Esophagus muscularis mucosa (tissue), 4 donors: Measurements from ENCODE around the gene TTLL5. TPM values are rescaled to one million over a fixed set of nuclear protein-coding genes. Genes with fewer than 3 reads are reported as not detected.

Source experiments
- DNase-seq: peaks from one replicate; pipeline ENCODE4 v3.0.0-alpha.2; 2017; ENCODE audit errors: extremely low spot score
- H3K27ac ChIP-seq, 4 donors: fragments of 200-600 bp; sonication (generic); replicated peaks in 1 of 4; 1 replicate in 3 of 4; 2 replicates in 1 of 4; pipeline ENCODE4 v1.5.1; 2016 to 2019; ENCODE audit warnings: mild to moderate bottlenecking in 1 of 4
- H3K27me3 ChIP-seq, 4 donors: fragments of 200-600 bp; sonication (generic); one replicate each; pipeline versions ENCODE4 v1.5.1 to v1.6.0; 2016 to 2019
- H3K36me3 ChIP-seq, 4 donors: fragments of 200-600 bp; sonication (generic); one replicate each; pipeline ENCODE4 v1.5.1; 2016 to 2019
- H3K4me1 ChIP-seq, 4 donors: fragments of 200-600 bp; sonication (generic); one replicate each; pipeline ENCODE4 v1.5.1; 2016 to 2019
- H3K4me3 ChIP-seq, 4 donors: fragments of 200-600 bp; sonication (generic); 1 replicate in 2 of 4; 2 replicates in 2 of 4; pipeline ENCODE4 v1.5.1; 2016 to 2019; ENCODE audit warnings: mild to moderate bottlenecking in 4 of 4, moderate library complexity in 1 of 4
- H3K9me3 ChIP-seq, 4 donors: fragments of 200-600 bp; sonication (generic); 1 replicate in 3 of 4; 2 replicates in 1 of 4; pipeline ENCODE4 v1.5.1; 2016 to 2019
- EP300 ChIP-seq: sonication (generic); formaldehyde crosslinking; IDR thresholded peaks from one replicate; pipeline ENCODE4 v1.6.1; 2017; ENCODE audit warnings: antibody characterized with exemption
- POLR2A ChIP-seq: fragments of 450-650 bp; IDR thresholded peaks from one replicate; pipeline ENCODE4 v1.6.1; 2017; ENCODE audit warnings: antibody characterized with exemption, moderate library complexity, mild to moderate bottlenecking, low read depth
- POLR2AphosphoS5 ChIP-seq, 2 donors: sonication (generic); formaldehyde crosslinking; IDR thresholded peaks; one replicate each; pipeline ENCODE4 v1.6.1; 2017; ENCODE audit warnings: antibody characterized with exemption in 2 of 2
- WGBS: methylation state at CpG from one replicate; pipeline ENCODE4 v1.1.5; 2018; 5-methylcytosine and 5-hydroxymethylcytosine counted together
- intact Hi-C: fragments of 100-400 bp; cut with DNase I; formaldehyde crosslinking; loops from one replicate; pipeline ENCODE4 v1.15.1; 2023
- total RNA-seq, 4 donors: library from RNA; depleted of rRNA; stranded (reverse); fragments of >200 nt; gene quantifications; one replicate each; pipeline versions ENCODE4 v1.1.0 to v1.2.1, GENCODE V29; 2016
- TF ChIP-seq, protein P1 (sequence below), 3 experiments: fragments of 200-600 bp in 2 of 3; fragments of 450-650 bp in 1 of 3; sonication (generic) in 2 of 3; IDR thresholded peaks; one replicate each; pipeline ENCODE4 v1.5.1; 2017 to 2019; ENCODE audit warnings: antibody characterized with exemption in 3 of 3, mild to moderate bottlenecking in 2 of 3, moderate library complexity in 1 of 3

TTLL5 gene
- total RNA-seq, 4 donors from 2014 or later, result 16.9 to 26.6 (median 21.2) TPM

DNA sequence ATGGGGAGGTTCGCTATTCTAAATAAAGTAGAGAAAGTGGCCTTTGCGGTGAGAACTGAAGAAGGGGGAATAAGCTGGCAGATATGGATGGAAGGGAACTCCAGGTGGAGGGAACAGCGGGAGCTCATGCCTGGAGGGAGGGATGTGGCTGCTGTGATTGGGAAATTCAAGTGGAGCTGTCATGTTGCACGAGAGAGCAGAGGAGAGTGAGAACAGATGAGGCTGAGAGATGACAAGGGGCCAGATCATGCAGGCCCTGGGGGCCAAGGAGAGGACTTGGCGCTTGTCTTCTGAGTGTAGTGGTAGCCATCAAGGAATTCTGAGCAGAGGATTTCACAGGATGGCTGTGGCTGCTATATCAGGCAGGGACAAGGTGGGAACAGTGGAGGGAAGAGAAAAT is 285.7 kb downstream of the TTLL5 start:
- Histone ChIP-seq H3K27ac (no peak overlapping the region), H3K4me3 (no peak overlapping the region), H3K36me3 (no peaks in the 10 kb centered on the region), H3K27me3 (no peaks in the 10 kb centered on the region), H3K9me3 (no peaks in the 10 kb centered on the region), H3K4me1 (no peaks in the 10 kb centered on the region)
- WGBS, result 88% methylated on average over 5 of the region's 5 CpGs
- DNase-seq, result no peak
- TF ChIP-seq POLR2A (no peak), EP300 (no peak), POLR2AphosphoS5 (IDR thresholded peaks at IDR 0.05) (no peak)
- TF ChIP-seq, protein P1, sequence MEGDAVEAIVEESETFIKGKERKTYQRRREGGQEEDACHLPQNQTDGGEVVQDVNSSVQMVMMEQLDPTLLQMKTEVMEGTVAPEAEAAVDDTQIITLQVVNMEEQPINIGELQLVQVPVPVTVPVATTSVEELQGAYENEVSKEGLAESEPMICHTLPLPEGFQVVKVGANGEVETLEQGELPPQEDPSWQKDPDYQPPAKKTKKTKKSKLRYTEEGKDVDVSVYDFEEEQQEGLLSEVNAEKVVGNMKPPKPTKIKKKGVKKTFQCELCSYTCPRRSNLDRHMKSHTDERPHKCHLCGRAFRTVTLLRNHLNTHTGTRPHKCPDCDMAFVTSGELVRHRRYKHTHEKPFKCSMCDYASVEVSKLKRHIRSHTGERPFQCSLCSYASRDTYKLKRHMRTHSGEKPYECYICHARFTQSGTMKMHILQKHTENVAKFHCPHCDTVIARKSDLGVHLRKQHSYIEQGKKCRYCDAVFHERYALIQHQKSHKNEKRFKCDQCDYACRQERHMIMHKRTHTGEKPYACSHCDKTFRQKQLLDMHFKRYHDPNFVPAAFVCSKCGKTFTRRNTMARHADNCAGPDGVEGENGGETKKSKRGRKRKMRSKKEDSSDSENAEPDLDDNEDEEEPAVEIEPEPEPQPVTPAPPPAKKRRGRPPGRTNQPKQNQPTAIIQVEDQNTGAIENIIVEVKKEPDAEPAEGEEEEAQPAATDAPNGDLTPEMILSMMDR (IDR thresholded peaks at IDR 0.05), result no peak
- intact Hi-C loops, result no loop called here

GRCh38 chr14:75952489-75952888 is 291.4 kb downstream of the TTLL5 start:
- Histone ChIP-seq H3K4me3 (no peak overlapping the region), H3K27me3 (no peaks in the 10 kb centered on the region), H3K9me3 (no peaks in the 10 kb centered on the region), H3K36me3 (peaks cover 0 to 21% (median 4%) of the 10 kb centered on the region in 4 donors), H3K27ac (no peak overlapping the region), H3K4me1 (no peaks in the 10 kb centered on the region)
- 85% methylated on average over 3 of the region's 3 CpGs for WGBS
- no peak for DNase-seq
- no peak for TF ChIP-seq POLR2AphosphoS5 (IDR thresholded peaks at IDR 0.05)
- TF ChIP-seq, protein P1 (IDR thresholded peaks at IDR 0.05), result no peak
- no peak for TF ChIP-seq POLR2A
- TF ChIP-seq EP300, result no peak
- intact Hi-C loops, result no loop called here

DNA sequence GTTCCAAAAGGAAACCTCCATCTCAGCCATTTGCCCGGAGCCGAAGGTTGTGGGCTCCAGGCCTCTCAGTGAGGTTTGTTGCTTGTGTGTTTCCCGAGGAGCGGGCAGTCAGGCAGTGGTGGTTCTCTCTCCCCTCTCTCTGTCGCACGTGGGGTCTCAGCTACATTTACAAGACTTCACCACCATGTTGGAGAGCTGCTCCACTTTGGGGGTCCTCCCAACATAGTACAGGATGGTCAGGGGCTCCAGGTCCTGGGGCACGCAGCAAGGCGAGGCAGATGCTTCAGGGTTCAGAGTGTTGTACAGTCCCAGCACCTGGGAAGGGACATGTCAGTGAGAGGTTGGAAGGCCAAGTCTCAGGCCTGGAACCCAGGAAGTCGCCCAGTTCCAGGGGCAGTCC is 298.0 kb downstream of the TTLL5 start:
- TF ChIP-seq, protein P1 (IDR thresholded peaks at IDR 0.05), result no peak
- TF ChIP-seq POLR2A, result no peak
- TF ChIP-seq POLR2AphosphoS5 (IDR thresholded peaks at IDR 0.05), result no peak
- TF ChIP-seq EP300, result no peak
- H3K36me3 ChIP-seq, result peaks cover 14 to 82% (median 50%) of the 10 kb centered on the region in 4 donors

DNA sequence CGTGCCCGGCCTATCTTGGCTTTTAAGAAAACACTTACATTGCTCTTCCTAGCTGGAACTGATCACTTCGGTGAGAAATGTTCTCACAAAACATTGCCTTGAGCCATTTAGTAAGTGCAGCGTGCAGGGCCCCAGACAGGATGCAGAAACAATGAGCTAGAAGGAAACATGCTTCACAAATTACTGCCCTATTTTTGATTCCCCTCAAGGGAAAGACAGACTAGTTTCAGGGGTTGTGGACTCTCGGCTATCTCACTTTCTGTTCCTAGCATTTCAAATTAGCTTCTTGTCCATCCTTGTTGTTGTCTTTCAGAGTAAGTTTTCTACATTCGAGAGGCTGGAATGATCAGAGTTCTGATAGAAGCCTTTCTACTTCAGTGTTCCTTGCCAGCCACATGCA is 299.2 kb downstream of the TTLL5 start:
- Histone ChIP-seq H3K27ac (no peak overlapping the region), H3K4me1 (no peaks in the 10 kb centered on the region), H3K9me3 (no peaks in the 10 kb centered on the region), H3K27me3 (no peaks in the 10 kb centered on the region), H3K36me3 (peaks cover 14 to 86% (median 59%) of the 10 kb centered on the region in 4 donors), H3K4me3 (no peak overlapping the region)
- 79% methylated on average over 6 of the region's 6 CpGs for WGBS
- DNase-seq, result no peak
- no peak for TF ChIP-seq EP300
- no peak for TF ChIP-seq POLR2AphosphoS5 (IDR thresholded peaks at IDR 0.05)
- no peak for TF ChIP-seq POLR2A
- TF ChIP-seq, protein P1 (IDR thresholded peaks at IDR 0.05), result no peak
- intact Hi-C loops, result no loop called here

More for the DNA sequence above, 298.0 kb downstream of the TTLL5 start:
- Histone ChIP-seq H3K4me1 (no peaks in the 10 kb centered on the region), H3K27ac (no peak overlapping the region), H3K27me3 (no peaks in the 10 kb centered on the region), H3K9me3 (no peaks in the 10 kb centered on the region), H3K4me3 (no peak overlapping the region)
- intact Hi-C loops, result no loop called here
- 94% methylated on average over 9 of the region's 9 CpGs for WGBS
- no peak for DNase-seq

DNA sequence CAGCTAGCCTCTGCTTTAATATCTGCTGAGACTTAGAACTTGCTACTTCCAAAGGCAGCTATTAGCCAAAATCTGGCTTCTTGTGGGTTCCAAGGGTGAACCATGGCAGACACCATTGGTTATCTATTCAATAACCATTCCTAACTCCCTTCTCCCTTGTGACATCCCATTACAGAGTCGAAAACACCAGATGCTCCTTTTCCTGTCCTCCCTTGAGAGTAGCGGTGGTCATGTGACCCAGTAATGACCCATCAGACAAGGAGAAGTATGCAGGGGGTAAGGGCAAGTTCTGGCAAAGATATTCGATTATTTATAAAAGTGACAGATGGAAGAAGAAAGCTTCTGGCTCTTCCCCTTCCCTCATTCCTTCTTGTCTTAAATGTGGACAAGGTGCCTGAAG is 300.6 kb downstream of the TTLL5 start:
- intact Hi-C loops, result no loop called here
- H3K27ac ChIP-seq, result no peak overlapping the region
- H3K4me1 ChIP-seq, result no peaks in the 10 kb centered on the region
- H3K4me3 ChIP-seq, result no peak overlapping the region
- H3K27me3 ChIP-seq, result no peaks in the 10 kb centered on the region
- H3K9me3 ChIP-seq, result no peaks in the 10 kb centered on the region
- TF ChIP-seq POLR2AphosphoS5 (IDR thresholded peaks at IDR 0.05) (no peak), POLR2A (no peak), EP300 (no peak)
- TF ChIP-seq, protein P1 (IDR thresholded peaks at IDR 0.05), result no peak
- 71% methylated on average over 3 of the region's 3 CpGs for WGBS
- no peak for DNase-seq
- H3K36me3 ChIP-seq, result peaks cover 14 to 95% (median 72%) of the 10 kb centered on the region in 4 donors
